GM12878 (cell line): ENCODE measurements around the gene MFGE8. TPM values are rescaled to one million over a fixed set of nuclear protein-coding genes. Genes with fewer than 3 reads are reported as not detected.
"Not testable (repeated sequence)": the region's sequence is repeated elsewhere in the genome, so short reads cannot be mapped to it uniquely, and the experiment has no call there.

ENCODE experiments used
- ATAC-seq: fragments of 200-7000 bp; cut with Tn5 transposase; 3 replicates; pipeline ENCODE4 v1.9.1; 2020; ENCODE audit warnings: mild to moderate bottlenecking, moderate library complexity
- BruUV-seq: library from RNA; stranded (reverse); fragments of 400-500 nt; replicated peaks from 2 replicates; lab custom pipeline; 2021; lab: Mats Ljungman, UMichigan
- CTCF ChIA-PET: fragments of 300-600 bp; sonication (Branson Sonifier 250); formaldehyde crosslinking; extraction: SDS; loops from one replicate; lab custom pipeline; 2021; ENCODE audit warnings: inconsistent platforms; lab: Yijun Ruan, JAX
- POLR2A ChIA-PET: fragments of 350-600 bp; formaldehyde crosslinking; extraction: SDS; loops from one replicate; lab custom pipeline; 2021; ENCODE audit warnings: inconsistent platforms; lab: Charles Lee
- RAD21 ChIA-PET: fragments of 300-600 bp; sonication (Branson Sonifier 250); formaldehyde crosslinking; loops from one replicate; lab custom pipeline; 2023; ENCODE audit warnings: antibody characterized with exemption; ENCODE audit not compliant: unreplicated experiment; lab: Charles Lee
- SMC1A ChIA-PET: fragments of 300-600 bp; sonication (Branson Sonifier 250); formaldehyde crosslinking; loops from one replicate; lab custom pipeline; 2023; ENCODE audit not compliant: unreplicated experiment, uncharacterized antibody; lab: Charles Lee
- DNase-seq: peaks from one replicate; pipeline ENCODE4 v3.0.0-alpha.2; 2011; ENCODE audit warnings: low read depth, low spot score
- FAIRE-seq: peaks from 3 replicates; lab custom pipeline; 2011; peaks lifted over from hg19 to GRCh38; lab: Jason Lieb, UNC
- H2AFZ ChIP-seq: 2 replicates; pipeline ENCODE4 v1.6.0; 2011; ENCODE audit warnings: low read depth, low read length, control low read depth; ENCODE audit not compliant: control insufficient read depth
- H3K27ac ChIP-seq: 2 replicates; pipeline ENCODE4 v1.5.1; 2011; ENCODE audit warnings: control low read depth; ENCODE audit not compliant: control insufficient read depth, insufficient read depth
- H3K27me3 ChIP-seq, 2 experiments: replicated peaks in 1 of 2; 2 replicates each; pipeline versions ENCODE4 v1.6.0 to v1.6.1; 2011; ENCODE audit warnings: low read length in 1 of 2; ENCODE audit not compliant: control insufficient read depth in 2 of 2, insufficient read depth in 2 of 2
- H3K36me3 ChIP-seq, 2 experiments: 2 replicates each; pipeline ENCODE4 v1.5.1; 2011; ENCODE audit warnings: low read length in 1 of 2; ENCODE audit not compliant: control insufficient read depth in 2 of 2, insufficient read depth in 2 of 2
- H3K4me1 ChIP-seq: 2 replicates; pipeline ENCODE4 v1.6.1; 2011; ENCODE audit warnings: mild to moderate bottlenecking, low read length, moderate library complexity, mixed read lengths; ENCODE audit not compliant: control insufficient read depth, insufficient read depth
- H3K4me2 ChIP-seq: 2 replicates; pipeline ENCODE4 v1.6.0; 2011; ENCODE audit warnings: control low read depth; ENCODE audit not compliant: control insufficient read depth, insufficient read depth
- H3K4me3 ChIP-seq: fragments of 200-600 bp; sonication (generic); 2 replicates; pipeline ENCODE4 v1.5.1; 2016
- H3K79me2 ChIP-seq: 2 replicates; pipeline ENCODE4 v1.6.0; 2011; ENCODE audit warnings: low read length; ENCODE audit not compliant: control insufficient read depth, insufficient read depth
- H3K9ac ChIP-seq: 2 replicates; pipeline ENCODE4 v1.8.0; 2011; ENCODE audit warnings: low read length, control low read depth, mixed read lengths; ENCODE audit not compliant: control insufficient read depth, insufficient read depth
- H3K9me3 ChIP-seq: replicated peaks from 3 replicates; pipeline ENCODE4 v1.5.1; 2011; ENCODE audit warnings: mild to moderate bottlenecking, low read length; ENCODE audit not compliant: control insufficient read depth, insufficient read depth
- H4K20me1 ChIP-seq: 2 replicates; pipeline ENCODE4 v1.6.0; 2011; ENCODE audit not compliant: control insufficient read depth, insufficient read depth
- WGBS: methylation state at CpG from one replicate; pipeline ENCODE4 v1.1.6; 2016; ENCODE audit warnings: low lambda C conversion rate; ENCODE audit not compliant: insufficient replicate concordance, insufficient coverage; ENCODE audit errors: missing lambda C conversion rate; 5-methylcytosine and 5-hydroxymethylcytosine counted together
- in situ Hi-C: fragments of 300-500 bp; cut with MboI; formaldehyde crosslinking; loops from 9 replicates; pipeline ENCODE4 v1.14.3; 2018; ENCODE audit warnings: mixed read lengths
- intact Hi-C: fragments of 100-400 bp; cut with micrococcal nuclease; formaldehyde crosslinking; loops from one replicate; pipeline ENCODE4 v1.14.2; 2022; ENCODE audit not compliant: unreplicated experiment
- polyA plus RNA-seq, 11 experiments: library from polyadenylated mRNA; depleted of rRNA in 4 of 11; unstranded in 6 of 11; stranded (reverse) in 5 of 11; fragments of >200 nt; fragmentation: Nextera tagmentation in 4 of 11; fragmentation: Illumina TruSeq in 1 of 11; extraction: Ambion mirVana in 4 of 11; extraction: Trizol in 1 of 11; gene quantifications; 1 replicate in 1 of 11; 2 replicates in 10 of 11; pipeline versions ENCODE4 v1.2.1 to v1.2.3, GENCODE V29; 2011 to 2016; ENCODE audit warnings: inconsistent platforms in 2 of 11, missing spikeins in 2 of 11, low read depth in 1 of 11
- total RNA-seq, 4 experiments: library from RNA; depleted of rRNA in 3 of 4; stranded (reverse); fragments of >200 nt in 3 of 4; fragmentation: Illumina TruSeq in 1 of 4; extraction: Trizol in 1 of 4; gene quantifications; 2 replicates each; pipeline versions ENCODE4 v1.2.1 to v1.2.3, GENCODE V29; 2013 to 2021

The MFGE8 gene
- total and polyA plus RNA-seq, 10 of the 15 experiments (the other 5 are each of a cell fraction or from before 2014, with no cell fraction given) = 0.81 to 5.9 (median 1.0) TPM; not detected in 2

DNA sequence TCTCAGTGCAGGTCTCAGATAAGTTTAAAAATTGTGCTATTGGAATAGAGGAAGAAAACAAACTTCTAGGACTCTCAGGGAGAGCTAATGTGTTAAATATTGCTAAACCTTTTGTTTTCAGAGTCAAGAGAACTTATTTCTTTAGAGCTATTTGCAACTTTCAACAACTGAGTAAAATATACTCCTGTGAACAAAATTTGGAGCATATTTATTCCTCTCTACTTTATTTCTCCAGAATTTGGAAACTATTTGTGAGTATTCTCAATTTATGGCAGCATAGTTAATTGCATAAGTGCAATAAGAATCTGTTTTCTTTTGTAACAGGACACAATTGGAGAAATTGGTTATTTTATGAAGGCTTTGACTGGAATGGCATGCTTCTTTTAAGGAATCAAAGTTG, 15.0 kb upstream of the MFGE8 start:
- H2AFZ ChIP-seq, H3K27me3 ChIP-seq, DNase-seq, H3K9me3 ChIP-seq, SMC1A ChIA-PET, BruUV-seq, H3K9ac ChIP-seq, H4K20me1 ChIP-seq, RAD21 ChIA-PET, CTCF ChIA-PET, H3K79me2 ChIP-seq, H3K36me3 ChIP-seq, FAIRE-seq, ATAC-seq, in situ Hi-C loops, H3K4me2 ChIP-seq, H3K4me3 ChIP-seq, H3K27ac ChIP-seq, intact Hi-C loops, H3K4me1 ChIP-seq: not testable (repeated sequence)
- POLR2A ChIA-PET = interaction anchor here (0.6 kb wide), 1 partner anchor 287 kb away, joined by 4 read pairs; no protein-coding TSS in a partner anchor

DNA sequence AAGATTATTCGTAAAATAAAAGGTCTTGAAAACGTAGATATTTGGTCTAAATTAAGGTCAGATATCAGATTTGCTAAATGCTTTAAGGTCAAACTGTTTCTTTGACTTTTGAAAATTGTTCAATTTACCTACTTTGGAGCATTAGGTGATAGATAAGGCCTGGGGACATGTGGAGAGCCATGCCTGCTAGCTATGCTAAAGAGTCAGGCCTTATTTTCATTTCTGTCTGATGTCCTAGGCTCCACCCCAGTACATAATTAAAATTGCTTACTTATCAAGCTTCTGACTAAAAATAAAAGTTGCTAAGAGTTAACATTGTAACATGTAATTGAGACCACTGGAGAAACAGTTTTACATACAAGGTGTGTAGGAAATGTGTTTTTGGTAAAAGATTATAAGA, 12.5 kb upstream of the MFGE8 start:
- CTCF ChIA-PET = interaction anchor here (1.3 kb wide), 1 partner anchor 18 kb away, joined by 3 read pairs; no protein-coding TSS in a partner anchor
- BruUV-seq, H3K27me3 ChIP-seq, H3K4me1 ChIP-seq, H3K27ac ChIP-seq, H3K9ac ChIP-seq, H3K4me3 ChIP-seq, in situ Hi-C loops, H3K79me2 ChIP-seq, H4K20me1 ChIP-seq, intact Hi-C loops, DNase-seq, ATAC-seq, POLR2A ChIA-PET, H3K9me3 ChIP-seq, H2AFZ ChIP-seq, FAIRE-seq, H3K36me3 ChIP-seq, H3K4me2 ChIP-seq, RAD21 ChIA-PET: not testable (repeated sequence)
- SMC1A ChIA-PET = interaction anchor here (2.1 kb wide), 1 partner anchor 21 kb away, joined by 5 read pairs; no protein-coding TSS in a partner anchor
- 10% methylated on average over 2 of the region's 2 CpGs for WGBS
